ENCODE data around the gene SARS1.

GRCh38 chr1:109198043-109198695 lies 15.5 kb upstream of the SARS1 start:
- TF ChIP-seq CTCF (IDR thresholded peaks at IDR 0.05) (no peak), POLR2A (IDR thresholded peaks at IDR 0.05) (no peak), POLR2AphosphoS5 (IDR thresholded peaks at IDR 0.05) (no peak)

Measured in prostate gland (tissue), 2 donors.